ENCODE measurements around the gene EEF1AKMT3. TPM values are rescaled to one million over a fixed set of nuclear protein-coding genes. Genes with fewer than 3 reads are reported as not detected.

The EEF1AKMT3 gene
- total RNA-seq, 1 donor from 2014 or later = 7.1 TPM

GRCh38 chr12:57765698-57766463, 6.5 kb upstream of the EEF1AKMT3 start:
- Histone ChIP-seq H3K4me3 (ENCODE audit: low read depth, low read length) (peak overlapping the region; percentile 52), H3K27me3 (ENCODE audit: control insufficient read depth, insufficient read depth, low read length) (no peaks in the 10 kb centered on the region), H3K36me3 (ENCODE audit: control insufficient read depth, insufficient read depth, low read length) (peaks cover 3% of the 10 kb centered on the region)
- peak; percentile 31 for DNase-seq (ENCODE audit: low read depth)
- TF ChIP-seq, protein P1, sequence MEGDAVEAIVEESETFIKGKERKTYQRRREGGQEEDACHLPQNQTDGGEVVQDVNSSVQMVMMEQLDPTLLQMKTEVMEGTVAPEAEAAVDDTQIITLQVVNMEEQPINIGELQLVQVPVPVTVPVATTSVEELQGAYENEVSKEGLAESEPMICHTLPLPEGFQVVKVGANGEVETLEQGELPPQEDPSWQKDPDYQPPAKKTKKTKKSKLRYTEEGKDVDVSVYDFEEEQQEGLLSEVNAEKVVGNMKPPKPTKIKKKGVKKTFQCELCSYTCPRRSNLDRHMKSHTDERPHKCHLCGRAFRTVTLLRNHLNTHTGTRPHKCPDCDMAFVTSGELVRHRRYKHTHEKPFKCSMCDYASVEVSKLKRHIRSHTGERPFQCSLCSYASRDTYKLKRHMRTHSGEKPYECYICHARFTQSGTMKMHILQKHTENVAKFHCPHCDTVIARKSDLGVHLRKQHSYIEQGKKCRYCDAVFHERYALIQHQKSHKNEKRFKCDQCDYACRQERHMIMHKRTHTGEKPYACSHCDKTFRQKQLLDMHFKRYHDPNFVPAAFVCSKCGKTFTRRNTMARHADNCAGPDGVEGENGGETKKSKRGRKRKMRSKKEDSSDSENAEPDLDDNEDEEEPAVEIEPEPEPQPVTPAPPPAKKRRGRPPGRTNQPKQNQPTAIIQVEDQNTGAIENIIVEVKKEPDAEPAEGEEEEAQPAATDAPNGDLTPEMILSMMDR (IDR thresholded peaks at IDR 0.05; ENCODE audit: insufficient read depth, low read length, severe bottlenecking) = no peak
- no peak for FAIRE-seq

- no peak for FAIRE-seq
- H3K27me3 ChIP-seq (ENCODE audit: control insufficient read depth, insufficient read depth, low read length) = no peaks in the 10 kb centered on the region
- TF ChIP-seq, protein P1 (IDR thresholded peaks at IDR 0.05; ENCODE audit: insufficient read depth, low read length, severe bottlenecking) = no peak
- DNase-seq (ENCODE audit: low read depth) = peak; percentile 75
- H3K4me3 ChIP-seq (ENCODE audit: low read depth, low read length) = peak within 1 kb of the TSS; percentile 52
- peaks cover 3% of the 10 kb centered on the region for H3K36me3 ChIP-seq (ENCODE audit: control insufficient read depth, insufficient read depth, low read length)
These were observed 5.7 kb upstream of the EEF1AKMT3 start, which contains the start of gene CYP27B1 for GRCh38 chr12:57766464-57767304. TSS of gene CYP27B1 (minus strand) at chr12:57767078. CDS start at chr12:57767041, 37 bp downstream.

GRCh38 chr12:57767305-57767698, 5.1 kb upstream of the EEF1AKMT3 start:
- H3K36me3 ChIP-seq (ENCODE audit: control insufficient read depth, insufficient read depth, low read length) = peaks cover 3% of the 10 kb centered on the region
- TF ChIP-seq, protein P1 (IDR thresholded peaks at IDR 0.05; ENCODE audit: insufficient read depth, low read length, severe bottlenecking) = no peak
- no peak overlapping the region for H3K4me3 ChIP-seq (ENCODE audit: low read depth, low read length)
- H3K27me3 ChIP-seq (ENCODE audit: control insufficient read depth, insufficient read depth, low read length) = no peaks in the 10 kb centered on the region
- FAIRE-seq (no peak), DNase-seq (ENCODE audit: low read depth) (no peak)

- Histone ChIP-seq H3K36me3 (ENCODE audit: control insufficient read depth, insufficient read depth, low read length) (peaks cover 3% of the 10 kb centered on the region), H3K4me3 (ENCODE audit: low read depth, low read length) (no peak overlapping the region), H3K27me3 (ENCODE audit: control insufficient read depth, insufficient read depth, low read length) (no peaks in the 10 kb centered on the region)
- DNase-seq (ENCODE audit: low read depth) (no peak), FAIRE-seq (no peak)
- TF ChIP-seq, protein P1 (IDR thresholded peaks at IDR 0.05; ENCODE audit: insufficient read depth, low read length, severe bottlenecking) = no peak
These were observed 4.5 kb upstream of the EEF1AKMT3 start for GRCh38 chr12:57767876-57768275.

GRCh38 chr12:57769594-57769993, 2.8 kb upstream of the EEF1AKMT3 start:
- TF ChIP-seq, protein P1 (IDR thresholded peaks at IDR 0.05; ENCODE audit: insufficient read depth, low read length, severe bottlenecking) = no peak
- Histone ChIP-seq H3K36me3 (ENCODE audit: control insufficient read depth, insufficient read depth, low read length) (peaks cover 3% of the 10 kb centered on the region), H3K27me3 (ENCODE audit: control insufficient read depth, insufficient read depth, low read length) (no peaks in the 10 kb centered on the region), H3K4me3 (ENCODE audit: low read depth, low read length) (no peak overlapping the region)
- DNase-seq (ENCODE audit: low read depth) (no peak), FAIRE-seq (no peak)

Measured in bronchial epithelial cell (primary cell).